ENCODE measurements around the gene PTPN5. TPM values are rescaled to one million over a fixed set of nuclear protein-coding genes. Genes with fewer than 3 reads are reported as not detected.

PTPN5 gene
- total RNA-seq, 4 donors from 2014 or later: under 0.01 to 3.2 (median 0.79) TPM

GRCh38 chr11:18802381-18803257, 11.0 kb upstream of the PTPN5 start:
- intact Hi-C loops (cut with DNase I; ENCODE audit: low total_unique reads): no loop called here

GRCh38 chr11:18798799-18799469, 7.3 kb upstream of the PTPN5 start:
- no peaks in the 10 kb centered on the region for H3K4me1 ChIP-seq
- no peak for TF ChIP-seq CTCF (IDR thresholded peaks at IDR 0.05)
- TF ChIP-seq POLR2A (IDR thresholded peaks at IDR 0.05): no peak

More at GRCh38 chr11:18802381-18803257, 11.0 kb upstream of the PTPN5 start:
- no peak overlapping the region for H3K27ac ChIP-seq
- no peaks in the 10 kb centered on the region for H3K4me1 ChIP-seq
- no peaks in the 10 kb centered on the region for H3K36me3 ChIP-seq
- no peaks in the 10 kb centered on the region for H3K27me3 ChIP-seq
- TF ChIP-seq CTCF (IDR thresholded peaks at IDR 0.05): peak in 2 of 4 experiments; percentile 8 to 48
- no peak for TF ChIP-seq POLR2A (IDR thresholded peaks at IDR 0.05)
- DNase-seq: no peak
- H3K9me3 ChIP-seq: no peaks in the 10 kb centered on the region
- H3K4me3 ChIP-seq: no peak overlapping the region

GRCh38 chr11:18794956-18795355, 3.4 kb upstream of the PTPN5 start:
- H3K27ac ChIP-seq: no peak overlapping the region
- DNase-seq: no peak
- no peak for TF ChIP-seq CTCF (IDR thresholded peaks at IDR 0.05)
- no peak for TF ChIP-seq POLR2A (IDR thresholded peaks at IDR 0.05)
- H3K4me3 ChIP-seq: no peak overlapping the region
- intact Hi-C loops (cut with DNase I; ENCODE audit: low total_unique reads): no loop called here
- H3K4me1 ChIP-seq: no peaks in the 10 kb centered on the region
- no peaks in the 10 kb centered on the region for H3K9me3 ChIP-seq
- H3K27me3 ChIP-seq: no peaks in the 10 kb centered on the region
- H3K36me3 ChIP-seq: no peaks in the 10 kb centered on the region

More at GRCh38 chr11:18798799-18799469, 7.3 kb upstream of the PTPN5 start:
- no peak overlapping the region for H3K4me3 ChIP-seq
- DNase-seq: no peak
- intact Hi-C loops (cut with DNase I; ENCODE audit: low total_unique reads): no loop called here
- H3K36me3 ChIP-seq: no peaks in the 10 kb centered on the region
- no peak overlapping the region for H3K27ac ChIP-seq
- no peaks in the 10 kb centered on the region for H3K27me3 ChIP-seq
- no peaks in the 10 kb centered on the region for H3K9me3 ChIP-seq

- no peak overlapping the region for H3K4me3 ChIP-seq
- intact Hi-C loops (cut with DNase I; ENCODE audit: low total_unique reads): no loop called here
- TF ChIP-seq POLR2A (IDR thresholded peaks at IDR 0.05) (no peak), CTCF (IDR thresholded peaks at IDR 0.05) (no peak)
- H3K9me3 ChIP-seq: no peaks in the 10 kb centered on the region
- no peaks in the 10 kb centered on the region for H3K4me1 ChIP-seq
- no peaks in the 10 kb centered on the region for H3K27me3 ChIP-seq
- H3K27ac ChIP-seq: no peak overlapping the region
- DNase-seq: no peak
- H3K36me3 ChIP-seq: no peaks in the 10 kb centered on the region
Measured at GRCh38 chr11:18792827-18793226, 1.2 kb upstream of the PTPN5 start.
